Heart left ventricle (tissue), 16 donors: ENCODE data around the gene FLVCR2. TPM values are rescaled to one million over a fixed set of nuclear protein-coding genes. Genes with fewer than 3 reads are reported as not detected.

Source experiments
- ATAC-seq, 4 donors: fragments of 200-7000 bp; cut with Tn5 transposase; one replicate each; pipeline ENCODE4 v1.9.1; 2020 to 2022; ENCODE audit warnings: moderate library complexity in 4 of 4, mild to moderate bottlenecking in 3 of 4, moderate number of reproducible peaks in 1 of 4
- DNase-seq, 5 donors: peaks; one replicate each; pipeline ENCODE4 v3.0.0-alpha.2; 2020
- H3K27ac ChIP-seq, 12 donors: fragments of 200-600 bp; sonication (generic) in 4 of 12; one replicate each; pipeline versions ENCODE4 v1.5.0 to v1.8.0; 2016 to 2022; ENCODE audit warnings: mild to moderate bottlenecking in 2 of 12
- H3K27me3 ChIP-seq, 9 donors: fragments of 200-600 bp; sonication (generic) in 2 of 9; one replicate each; pipeline versions ENCODE4 v1.5.1 to v1.8.0; 2016 to 2022; ENCODE audit warnings: mild to moderate bottlenecking in 3 of 9
- H3K36me3 ChIP-seq, 9 donors: fragments of 200-600 bp; sonication (generic) in 2 of 9; one replicate each; pipeline versions ENCODE4 v1.5.0 to v1.8.0; 2018 to 2022; ENCODE audit warnings: mild to moderate bottlenecking in 2 of 9
- H3K4me1 ChIP-seq, 12 donors: fragments of 200-600 bp; sonication (generic) in 4 of 12; one replicate each; pipeline versions ENCODE4 v1.5.0 to v1.8.0; 2016 to 2022; ENCODE audit warnings: mild to moderate bottlenecking in 3 of 12
- H3K4me3 ChIP-seq, 12 donors: fragments of 200-600 bp; sonication (generic) in 4 of 12; one replicate each; pipeline versions ENCODE4 v1.5.0 to v1.8.0; 2017 to 2022; ENCODE audit warnings: mild to moderate bottlenecking in 9 of 12, moderate library complexity in 4 of 12
- H3K9me3 ChIP-seq, 12 donors: fragments of 200-600 bp; sonication (generic) in 4 of 12; one replicate each; pipeline versions ENCODE4 v1.5.0 to v1.8.0; 2016 to 2022; ENCODE audit warnings: mild to moderate bottlenecking in 1 of 12
- CTCF ChIP-seq, 12 donors: fragments of 200-600 bp; sonication (generic) in 4 of 12; IDR thresholded peaks; one replicate each; pipeline versions ENCODE4 v1.5.0 to v1.8.0; 2018 to 2022; ENCODE audit warnings: antibody characterized with exemption in 12 of 12, mild to moderate bottlenecking in 5 of 12
- POLR2A ChIP-seq, 2 donors: fragments of 450-650 bp; IDR thresholded peaks; one replicate each; pipeline ENCODE4 v1.6.1; 2017; ENCODE audit warnings: antibody characterized with exemption in 2 of 2, mild to moderate bottlenecking in 2 of 2, moderate library complexity in 2 of 2
- whole genome bisulfite sequencing, 4 donors: extraction: QIAGEN DNeasy Blood & Tissue Kit in 2 of 4; methylation state at CpG; one replicate each; pipeline versions ENCODE4 v1.1.5 to v1.1.7; 2013 to 2018; 5-methylcytosine and 5-hydroxymethylcytosine counted together
- intact Hi-C, 10 donors: fragments of 100-400 bp; cut with DNase I; formaldehyde crosslinking; loops; one replicate each; pipeline versions ENCODE4 v1.11.1 to v1.14.2; 2022
- polyA plus RNA-seq, 2 donors: library from polyadenylated mRNA; stranded (reverse); fragments of 200-250 nt; gene quantifications; one replicate each; pipeline ENCODE4 v1.2.3, GENCODE V29; 2013
- total RNA-seq, 9 donors: library from RNA; depleted of rRNA in 2 of 9; stranded (reverse); fragments of >200 nt in 2 of 9; fragmentation: NEBNext Ultra II Directional in 3 of 9; extraction: Animal tissue kit (Norgen Biotek cat#: 25700) in 3 of 9; gene quantifications; one replicate each; pipeline versions ENCODE4 v1.1.0 to v1.2.4, GENCODE V29; 2016 to 2023
- donor health status: ischemic (EF 13 %, LVEDD 7.1; RV severe dilation, severe dysfunction).
- donor health status: healthy with polysubstance abuse.
- donor health status: DM: no; HTN: yes; CAD: no.
- donor health status: DM: no; HTN: no; CAD: no.
- donor health status: ischemic (EF 25% LVEDD 6.9; RV normal size, moderate dysfunction).
- donor health status: ischemic (EF 25% LVEDD 5.7; RV mildly dilated, moderate dysfunction).
- donor health status: healthy.
- donor health status: DM: yes; HTN: yes; CAD: no.
- donor health status: ischemic (EF 35%, LVEDD 5.7; RV mildly dilated, moderate dysfunction).
- donor health status: nonischemic (EF 11% LVEDD 7.7; RV severe dilation, severe dysfunction).
- donor health status: DM: yes; HTN: yes; CAD: no.
- donor health status: PGD.
- donor health status: ischemic (EF 29% LVEDD 5.4; RV normal size, mild dysfunction).
- donor health status: nonischemic (EF 23%, LVEDD 6.1; RV moderate dilation, normal function).

Gene FLVCR2
- total and polyA plus RNA-seq, 11 donors: 0.50 to 11.7 (median 1.6) TPM

GRCh38 chr14:75628816-75629215 is 50.4 kb downstream of the FLVCR2 start:
- no peak overlapping the region for H3K27ac ChIP-seq
- no peak for ATAC-seq
- DNase-seq: no peak
- peaks cover 0 to 15% (median 0%) of the 10 kb centered on the region in 12 donors for H3K4me1 ChIP-seq
- no peak for TF ChIP-seq POLR2A (IDR thresholded peaks at IDR 0.05)
- no peak for TF ChIP-seq CTCF (IDR thresholded peaks at IDR 0.05)
- intact Hi-C loops: loop anchor here in 1 of 10 donors (5.0 kb wide), 1 partner anchor 37 kb away; no protein-coding TSS in a partner anchor
- H3K9me3 ChIP-seq: no peaks in the 10 kb centered on the region
- 88 to 91% (median 90%) methylated on average over 3 of the region's 3 CpGs for WGBS, 4 donors
- peaks cover 0 to 4% (median 0%) of the 10 kb centered on the region in 9 donors for H3K36me3 ChIP-seq
- H3K27me3 ChIP-seq: no peaks in the 10 kb centered on the region
- no peak overlapping the region for H3K4me3 ChIP-seq

GRCh38 chr14:75630695-75631452 is 52.5 kb downstream of the FLVCR2 start:
- no peak for TF ChIP-seq POLR2A (IDR thresholded peaks at IDR 0.05)
- no peak for TF ChIP-seq CTCF (IDR thresholded peaks at IDR 0.05)
- intact Hi-C loops: loop anchor here in 1 of 10 donors (5.0 kb wide), 1 partner anchor 39 kb away; no protein-coding TSS in a partner anchor
- peaks cover 0 to 9% (median 0%) of the 10 kb centered on the region in 9 donors for H3K36me3 ChIP-seq
- no peaks in the 10 kb centered on the region for H3K27me3 ChIP-seq
- 88 to 96% (median 92%) methylated on average over 6 of the region's 6 CpGs for WGBS, 4 donors
- H3K4me3 ChIP-seq: no peak overlapping the region
- H3K27ac ChIP-seq: no peak overlapping the region
- H3K9me3 ChIP-seq: no peaks in the 10 kb centered on the region
- ATAC-seq (no peak), DNase-seq (no peak)
- peaks cover 0 to 12% (median 0%) of the 10 kb centered on the region in 12 donors for H3K4me1 ChIP-seq

GRCh38 chr14:75631453-75631831 is 53.0 kb downstream of the FLVCR2 start:
- H3K9me3 ChIP-seq: no peaks in the 10 kb centered on the region
- peaks cover 0 to 9% (median 0%) of the 10 kb centered on the region in 9 donors for H3K36me3 ChIP-seq
- no peaks in the 10 kb centered on the region for H3K27me3 ChIP-seq
- no peak for TF ChIP-seq CTCF (IDR thresholded peaks at IDR 0.05)
- TF ChIP-seq POLR2A (IDR thresholded peaks at IDR 0.05): no peak
- WGBS, 4 donors: 78 to 92% (median 87%) methylated on average over 5 of the region's 5 CpGs
- DNase-seq (no peak), ATAC-seq (no peak)
- no peak overlapping the region for H3K27ac ChIP-seq
- peaks cover 0 to 7% (median 0%) of the 10 kb centered on the region in 12 donors for H3K4me1 ChIP-seq
- intact Hi-C loops: loop anchor here in 1 of 10 donors (5.0 kb wide), 1 partner anchor 39 kb away; no protein-coding TSS in a partner anchor
- H3K4me3 ChIP-seq: no peak overlapping the region

DNA sequence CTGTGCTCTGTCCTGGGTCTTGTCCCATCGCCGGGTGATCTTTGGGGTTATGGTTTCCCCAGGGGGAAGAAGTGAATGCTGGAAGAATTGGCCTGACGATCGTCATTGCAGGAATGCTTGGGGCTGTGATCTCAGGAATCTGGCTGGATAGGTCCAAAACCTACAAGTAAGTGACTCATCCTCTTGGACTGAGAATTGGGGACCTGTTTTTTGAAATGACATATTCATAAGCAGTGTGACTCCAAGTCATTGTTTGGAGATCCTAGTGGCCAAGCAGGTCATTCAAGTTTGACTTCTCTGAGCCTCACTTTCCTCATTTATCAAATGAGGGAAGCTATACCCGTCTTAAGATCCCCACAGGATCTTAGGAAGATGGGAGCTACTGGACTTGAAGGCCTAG is 56.4 kb downstream of the FLVCR2 start:
- no peak for ATAC-seq
- Histone ChIP-seq H3K9me3 (no peaks in the 10 kb centered on the region), H3K4me1 (peaks cover 0 to 5% (median 0%) of the 10 kb centered on the region in 12 donors), H3K27me3 (no peaks in the 10 kb centered on the region), H3K4me3 (no peak overlapping the region), H3K36me3 (peaks cover 0 to 17% (median 0%) of the 10 kb centered on the region in 9 donors), H3K27ac (no peak overlapping the region)
- WGBS, 4 donors: 87 to 94% (median 89%) methylated on average over 5 of the region's 5 CpGs
- intact Hi-C loops: loop anchor here in 1 of 10 donors (5.0 kb wide), 1 partner anchor 43 kb away; no protein-coding TSS in a partner anchor
- TF ChIP-seq CTCF (IDR thresholded peaks at IDR 0.05): no peak
- TF ChIP-seq POLR2A (IDR thresholded peaks at IDR 0.05): no peak
- no peak for DNase-seq
